Effector CD8-positive, alpha-beta T cell (primary cell): Measurements from ENCODE around the gene HARS1.
"Not testable (repeated sequence)": the region's sequence is repeated elsewhere in the genome, so short reads cannot be mapped to it uniquely, and the experiment has no call there.

Source experiments
- DNase-seq: peaks from one replicate; lab custom pipeline; 2025; lab: John Stamatoyannopoulos, UW
- total RNA-seq, 4 experiments: gene quantifications; one replicate each; lab custom pipeline; 2026; lab: John Stamatoyannopoulos, UW

HARS1 gene, protein sequence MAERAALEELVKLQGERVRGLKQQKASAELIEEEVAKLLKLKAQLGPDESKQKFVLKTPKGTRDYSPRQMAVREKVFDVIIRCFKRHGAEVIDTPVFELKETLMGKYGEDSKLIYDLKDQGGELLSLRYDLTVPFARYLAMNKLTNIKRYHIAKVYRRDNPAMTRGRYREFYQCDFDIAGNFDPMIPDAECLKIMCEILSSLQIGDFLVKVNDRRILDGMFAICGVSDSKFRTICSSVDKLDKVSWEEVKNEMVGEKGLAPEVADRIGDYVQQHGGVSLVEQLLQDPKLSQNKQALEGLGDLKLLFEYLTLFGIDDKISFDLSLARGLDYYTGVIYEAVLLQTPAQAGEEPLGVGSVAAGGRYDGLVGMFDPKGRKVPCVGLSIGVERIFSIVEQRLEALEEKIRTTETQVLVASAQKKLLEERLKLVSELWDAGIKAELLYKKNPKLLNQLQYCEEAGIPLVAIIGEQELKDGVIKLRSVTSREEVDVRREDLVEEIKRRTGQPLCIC
- total RNA-seq, result 122 to 143 (median 132) reads per million in 4 experiments

DNA sequence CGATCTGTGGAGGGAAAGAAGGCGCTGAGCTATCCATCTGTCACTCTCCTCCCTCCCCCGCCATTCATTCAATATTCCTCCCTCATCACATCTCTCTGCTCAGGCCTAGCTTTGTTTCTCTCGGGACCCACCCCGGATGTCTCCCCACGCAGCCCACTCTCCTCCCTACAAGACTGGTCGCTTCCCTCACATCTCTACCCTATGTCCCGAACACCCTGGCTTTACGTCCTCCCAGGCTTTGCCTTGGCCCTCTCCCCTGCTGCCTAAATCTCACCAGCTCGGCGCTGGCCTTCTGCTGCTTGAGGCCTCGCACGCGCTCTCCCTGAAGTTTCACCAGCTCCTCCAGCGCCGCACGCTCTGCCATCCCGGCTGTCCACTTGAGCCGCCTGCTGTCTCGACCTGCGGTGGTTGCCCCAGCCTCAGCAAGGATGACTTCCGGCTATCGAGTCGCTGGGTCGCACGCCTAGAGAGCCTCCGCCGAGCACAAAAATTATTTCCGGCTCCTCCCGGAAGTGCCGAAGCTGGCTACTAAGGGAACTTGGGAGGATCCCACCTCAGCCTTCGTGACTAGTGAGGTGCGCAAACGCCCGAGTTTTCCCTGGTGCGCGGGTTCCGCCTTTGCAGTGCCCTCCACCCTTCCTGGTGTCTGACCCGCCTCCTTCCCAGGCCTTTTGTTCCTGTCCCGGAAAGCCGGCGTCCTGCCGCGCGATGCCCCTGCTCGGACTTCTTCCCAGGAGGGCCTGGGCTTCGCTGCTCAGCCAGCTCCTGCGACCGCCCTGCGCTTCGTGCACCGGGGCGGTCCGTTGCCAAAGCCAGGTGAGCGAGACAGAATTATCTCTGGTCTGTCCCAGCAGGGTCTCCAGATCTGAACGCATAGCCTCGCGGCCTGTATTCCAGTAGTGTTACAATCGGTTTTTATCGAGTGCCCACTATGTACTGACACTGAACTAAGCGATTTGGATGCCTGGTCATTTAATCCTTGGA lies at the start of gene HARS1, which contains the start of gene HARS2:
HARS1 (minus strand) TSS at position 430 of the 984 bp plus-strand sequence; CDS start at position 364, 66 bp downstream.
HARS2 (plus strand) TSS at position 515 of the 984 bp plus-strand sequence; CDS start at position 709, 194 bp downstream.
- DNase-seq, result peak; percentile 72

DNA sequence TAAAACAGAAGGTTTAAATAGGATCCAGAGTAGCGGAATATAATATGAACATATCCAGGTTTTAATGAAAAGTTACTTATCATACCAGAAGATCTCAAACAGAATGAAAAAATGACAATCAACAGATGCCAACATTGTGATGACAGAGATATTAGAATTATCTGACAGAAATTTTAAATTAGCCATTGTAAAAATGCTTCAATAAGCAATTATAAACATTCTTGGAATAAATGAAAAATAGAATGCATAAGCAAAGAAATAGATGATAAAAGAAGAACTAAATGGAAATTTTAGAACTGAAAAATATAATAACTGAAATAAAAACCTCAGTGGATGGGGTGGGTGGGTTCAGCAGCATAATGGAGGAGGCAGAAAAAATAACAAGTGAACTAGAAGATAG lies 46.3 kb upstream of the HARS1 start:
- no peak for DNase-seq

DNA sequence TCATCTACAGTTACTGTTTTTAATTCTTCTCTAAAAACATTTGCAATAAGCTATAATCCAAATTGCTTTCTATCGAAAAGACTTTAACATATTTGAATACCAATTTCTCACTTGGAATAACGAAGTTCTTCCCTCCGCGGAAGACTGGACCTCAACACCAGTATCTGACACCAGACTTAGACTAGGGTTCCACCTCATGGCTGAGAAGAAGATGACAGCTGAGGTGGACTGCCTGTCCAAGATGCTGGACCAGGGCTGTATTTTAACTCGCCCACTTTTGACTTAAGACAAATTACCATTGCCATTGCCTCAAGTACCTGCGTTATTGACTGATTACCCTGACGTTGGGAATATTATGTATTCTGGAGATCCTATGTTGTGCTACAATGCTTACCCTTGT lies 43.2 kb upstream of the HARS1 start:
- DNase-seq, result no peak

DNA sequence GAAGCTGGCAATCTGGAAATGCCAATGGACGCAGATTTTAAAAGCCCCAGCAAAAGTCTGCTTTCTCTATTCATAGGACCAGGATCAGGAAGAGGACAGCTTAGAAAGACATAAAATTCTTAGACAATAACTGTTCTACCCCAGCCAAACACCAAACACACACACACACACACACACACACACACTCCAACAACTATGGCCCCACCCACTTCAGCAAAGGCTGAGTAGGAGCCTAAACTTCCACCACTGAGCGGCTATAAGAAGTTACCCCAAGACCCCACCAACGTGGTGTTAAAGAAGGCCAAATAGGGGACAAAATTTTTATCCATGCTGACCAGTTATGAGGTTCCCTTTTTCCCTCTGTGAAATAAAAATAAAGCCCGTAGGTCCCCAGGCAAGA lies 41.9 kb upstream of the HARS1 start:
- no peak for DNase-seq

DNA sequence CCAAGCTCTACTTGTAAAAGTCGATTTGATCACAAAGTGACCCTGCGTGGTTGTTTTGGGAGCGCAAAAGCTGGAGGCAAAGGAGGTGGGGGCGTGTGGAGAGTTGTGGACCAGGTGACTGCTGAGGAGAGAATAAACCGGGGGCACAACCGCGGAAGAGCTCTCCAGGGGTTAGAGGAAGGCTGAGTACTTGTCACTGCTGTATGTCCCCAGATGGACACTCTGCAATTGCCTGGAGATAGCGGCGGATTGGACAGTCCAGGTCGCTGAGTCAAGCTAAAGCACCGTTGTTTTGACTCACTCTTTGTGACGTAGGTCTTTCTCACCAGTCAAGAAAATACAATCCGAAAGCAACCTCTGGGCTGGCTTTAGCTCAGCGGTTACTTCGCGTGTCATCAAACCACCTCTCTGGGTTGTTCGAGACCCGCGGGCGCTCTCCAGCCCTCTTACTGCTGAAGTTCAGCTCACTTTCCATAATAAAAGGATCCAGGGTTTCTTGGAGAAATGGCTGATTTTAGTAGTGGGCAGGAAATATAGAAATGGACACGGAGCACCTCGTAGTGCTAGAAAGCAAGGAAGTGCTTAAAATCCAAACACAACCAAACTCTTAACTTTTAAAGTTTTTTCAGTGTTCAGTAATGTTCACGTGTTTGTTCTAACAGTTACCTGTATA lies 34.8 kb upstream of the HARS1 start:
- peak; percentile 11 for DNase-seq

DNA sequence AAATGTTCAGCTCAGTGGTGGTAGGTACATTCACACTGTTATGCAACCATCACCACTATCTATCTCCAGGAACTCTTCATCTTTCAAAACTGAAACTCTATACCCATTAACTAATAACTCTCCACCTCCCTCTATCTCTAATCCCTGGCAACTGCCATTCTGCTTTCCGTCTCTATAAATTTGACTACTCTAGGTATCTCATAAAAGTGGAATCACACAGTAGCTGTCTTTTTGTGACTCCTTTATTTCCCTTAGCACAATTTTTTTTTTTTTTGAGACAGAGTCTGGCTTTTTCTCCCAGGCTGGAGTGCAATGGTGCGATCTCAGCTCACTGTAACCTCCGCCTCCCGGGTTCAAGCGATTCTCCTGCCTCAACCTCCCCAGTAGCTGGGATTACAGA lies 30.2 kb upstream of the HARS1 start:
- not testable (repeated sequence) for DNase-seq

DNA sequence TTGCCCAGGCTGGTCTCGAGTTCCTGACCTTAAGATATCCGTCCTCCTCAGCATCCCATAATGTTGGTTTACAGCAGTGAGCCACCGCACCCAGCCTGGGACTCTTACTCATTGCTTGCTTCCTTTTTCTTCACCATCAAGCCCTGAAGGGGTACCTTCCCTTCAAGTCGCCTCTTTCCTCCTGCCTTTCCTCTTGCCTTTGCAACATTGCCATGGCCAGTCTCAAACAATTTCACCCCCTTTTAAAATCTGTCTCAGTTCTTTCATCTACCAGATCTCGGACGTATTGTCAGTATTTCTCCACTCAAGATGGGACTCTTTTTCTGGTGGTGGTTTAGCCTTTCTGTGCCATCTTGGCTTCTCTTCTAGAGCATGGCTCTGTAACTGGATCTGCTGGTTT lies 29.6 kb upstream of the HARS1 start:
- DNase-seq, result not testable (repeated sequence)

DNA sequence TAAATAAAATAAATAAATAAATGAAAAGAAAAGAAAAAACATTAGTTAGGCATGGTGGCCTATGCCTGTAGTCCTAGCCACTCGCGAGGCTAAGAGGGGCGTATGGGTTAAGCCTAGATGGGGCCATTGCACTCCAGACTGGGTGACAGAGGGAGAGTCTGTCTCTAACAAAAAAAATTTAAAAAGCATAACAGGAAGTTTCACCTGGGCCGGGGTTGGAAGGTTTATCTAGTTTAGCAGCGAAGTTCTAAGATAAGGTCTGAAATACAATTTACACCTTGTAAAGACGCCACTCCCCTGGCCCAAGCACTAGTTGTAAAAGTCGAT lies 27.1 kb upstream of the HARS1 start:
- DNase-seq, result no peak

DNA sequence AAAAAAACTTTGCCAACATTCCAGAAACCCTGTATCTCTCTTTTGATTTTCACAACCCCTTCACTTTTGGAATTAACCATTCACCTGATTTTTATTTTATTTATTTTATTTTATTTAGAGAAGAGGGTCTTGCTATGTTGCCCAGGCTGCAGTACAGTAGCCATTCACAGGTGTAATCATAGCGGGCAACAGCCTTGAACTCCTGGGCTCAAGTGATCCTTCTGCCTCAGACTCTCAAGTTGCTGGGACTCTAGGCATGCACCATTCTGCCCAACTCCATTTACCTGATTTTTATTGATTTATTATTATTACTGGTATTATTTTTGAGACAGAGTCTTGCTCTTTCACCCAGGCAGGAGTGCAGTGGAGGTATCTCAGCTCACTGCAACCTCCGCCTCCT lies 25.1 kb upstream of the HARS1 start:
- DNase-seq, result not testable (repeated sequence)

DNA sequence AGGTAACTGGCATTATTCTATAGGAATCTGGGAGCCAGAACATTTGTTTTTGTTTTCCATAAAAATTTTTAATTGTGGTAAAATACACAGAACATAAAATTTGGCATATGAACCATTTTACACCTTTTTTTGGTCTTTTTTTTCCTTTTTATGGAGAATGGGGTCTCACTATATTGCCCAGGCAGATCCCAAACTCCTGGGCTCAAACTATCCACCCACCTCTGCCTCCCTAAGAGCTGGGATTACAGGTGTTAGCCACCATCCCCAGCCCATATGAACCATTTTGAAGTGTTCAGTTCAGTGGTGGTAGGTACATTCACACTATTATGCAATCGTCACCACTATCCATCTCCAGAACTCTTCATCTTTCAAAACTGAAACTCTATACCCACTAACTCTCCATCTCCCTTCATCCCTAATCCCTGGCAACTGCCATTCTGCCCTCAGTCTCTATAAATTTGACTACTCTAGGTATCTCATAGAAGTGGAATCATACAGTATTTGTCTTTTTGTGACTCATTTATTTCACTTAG lies 22.5 kb upstream of the HARS1 start:
- DNase-seq, result no peak

DNA sequence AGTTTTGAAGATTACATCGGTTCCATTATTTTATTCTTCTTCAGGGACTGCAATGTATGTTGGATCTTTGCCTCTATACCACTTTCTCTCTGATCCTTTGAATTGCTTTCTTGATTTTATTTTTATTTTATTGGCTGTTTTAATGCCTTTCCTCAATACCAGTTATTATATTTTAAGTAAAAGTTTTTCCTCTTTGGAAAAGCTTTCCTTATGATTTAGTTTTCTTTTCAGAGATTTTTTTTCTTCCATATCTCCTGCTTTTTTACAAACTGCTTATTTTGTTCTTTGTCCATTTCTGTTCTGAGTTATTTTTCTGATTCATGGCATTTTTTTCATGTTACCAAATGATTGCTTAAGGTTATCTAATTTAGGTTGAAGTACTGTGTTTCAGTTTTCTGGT lies 20.6 kb upstream of the HARS1 start:
- no peak for DNase-seq

DNA sequence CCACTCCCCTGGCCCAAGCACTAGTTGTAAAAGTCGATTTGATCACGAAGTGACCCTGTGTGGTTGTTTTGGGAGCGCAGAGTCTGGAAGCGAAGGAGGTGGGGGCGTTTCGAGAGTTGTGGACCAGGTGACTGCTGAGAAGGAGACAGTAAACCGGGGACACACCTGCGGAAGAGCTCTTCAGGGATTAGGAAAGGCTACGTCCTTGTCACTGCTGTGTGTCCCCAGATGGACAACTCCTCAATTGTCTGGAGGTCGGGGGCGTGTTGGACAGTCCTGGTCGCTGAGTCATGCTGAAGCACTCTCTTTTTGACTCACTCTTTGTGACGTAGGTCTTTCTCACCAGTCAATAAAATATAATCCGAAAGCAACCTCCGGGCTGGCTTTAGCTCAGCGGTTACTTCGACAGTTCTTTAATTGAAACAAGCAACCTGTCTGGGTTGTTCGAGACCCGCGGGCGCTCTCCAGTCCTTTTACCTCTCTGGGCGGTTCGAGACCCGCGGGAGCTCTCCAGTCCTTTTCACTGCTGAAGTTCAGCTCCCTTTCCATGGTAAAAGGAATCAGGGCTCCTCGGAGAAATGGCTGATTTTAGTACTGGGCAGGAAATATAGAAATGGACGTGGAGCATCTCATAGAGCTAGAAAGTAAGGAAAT lies 19.9 kb upstream of the HARS1 start:
- DNase-seq, result peak; percentile 66

DNA sequence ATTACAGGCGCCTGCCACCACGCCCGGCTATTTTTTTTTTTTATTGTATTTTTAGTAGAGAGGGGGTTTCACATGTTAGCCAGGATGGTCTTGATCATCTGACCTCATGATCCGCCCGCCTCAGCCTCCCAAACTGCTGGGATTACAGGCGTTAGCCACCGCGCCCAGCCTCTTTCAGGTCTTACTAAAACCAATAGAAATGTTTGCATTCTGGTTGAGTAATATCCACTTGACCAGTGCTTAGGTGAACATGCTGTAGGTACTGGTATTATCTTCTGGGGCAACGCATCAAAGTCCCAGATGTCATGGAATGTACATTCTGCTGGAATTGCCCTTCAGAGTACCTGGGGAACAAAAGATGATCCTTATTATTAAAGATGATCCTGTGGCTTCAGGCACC lies 17.6 kb upstream of the HARS1 start:
- DNase-seq, result not testable (repeated sequence)

DNA sequence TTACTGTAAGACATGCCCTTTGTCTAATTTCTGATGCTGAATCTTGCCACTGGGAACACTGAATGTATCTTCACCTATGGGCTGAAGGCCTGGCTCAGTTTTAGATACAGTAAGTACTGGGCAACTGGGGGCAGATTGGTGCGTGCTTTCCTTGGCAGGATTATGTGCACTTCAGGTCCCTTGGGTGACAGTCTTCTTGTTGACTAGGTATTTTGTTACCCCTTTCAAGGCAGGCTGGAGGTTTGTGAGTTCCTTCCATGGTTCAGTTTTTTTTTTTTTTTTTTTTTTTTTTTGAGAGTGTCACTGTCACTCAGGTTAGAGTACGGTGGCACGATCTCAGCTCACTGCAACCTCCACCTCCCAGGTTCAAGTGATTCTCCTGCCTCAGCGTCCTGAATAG lies 16.6 kb upstream of the HARS1 start:
- no peak for DNase-seq

DNA sequence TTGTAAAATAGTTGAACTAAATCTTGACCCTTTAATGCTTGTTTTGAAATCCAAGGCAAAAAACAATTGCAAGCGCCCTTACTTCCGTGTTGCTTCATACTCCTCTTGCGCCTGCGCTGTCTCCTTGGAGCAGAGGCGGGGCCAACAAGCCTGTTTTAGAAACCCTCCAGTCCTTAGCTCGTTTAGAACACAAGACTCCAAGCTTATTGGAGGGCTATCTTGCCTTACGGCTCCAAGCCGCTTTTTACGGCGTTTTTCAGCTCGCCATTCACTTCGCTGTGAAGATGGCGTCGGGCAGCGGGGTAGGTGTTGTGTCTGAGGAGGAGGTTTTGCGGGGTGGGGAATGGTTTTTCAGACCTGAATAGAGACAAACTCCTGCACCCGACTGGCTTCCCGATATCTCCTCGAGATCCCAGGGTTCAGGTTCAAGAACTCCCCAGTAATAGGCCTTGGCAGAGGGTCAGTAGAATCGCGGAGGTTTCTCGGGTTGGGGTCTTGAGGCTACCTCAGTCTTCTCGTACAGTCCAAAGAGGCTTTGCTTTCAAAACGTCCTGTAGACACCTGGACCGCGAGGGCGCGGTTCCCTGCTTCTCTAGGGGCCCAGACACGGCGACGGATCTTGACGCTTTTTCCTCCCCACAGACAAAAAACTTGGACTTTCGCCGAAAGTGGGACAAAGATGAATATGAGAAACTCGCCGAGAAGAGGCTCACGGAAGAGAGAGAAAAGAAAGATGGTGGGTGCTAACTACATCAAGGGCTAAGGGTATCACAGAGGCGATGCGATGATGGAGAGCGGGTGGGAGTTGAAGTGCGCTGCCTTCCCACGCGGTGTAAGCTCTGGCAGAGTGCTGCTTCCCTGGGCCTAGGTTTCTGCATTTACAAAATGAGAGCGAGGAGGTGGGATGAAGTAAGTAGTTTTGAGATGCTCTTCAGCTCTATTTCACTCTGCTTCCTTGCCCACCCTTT lies 9.3 kb upstream of the HARS1 start, which contains the start of gene ZMAT2:
ZMAT2 (plus strand) TSS at position 271 of the 968 bp plus-strand sequence; CDS start at position 285, 14 bp downstream.
- DNase-seq, result peak; percentile 92

DNA sequence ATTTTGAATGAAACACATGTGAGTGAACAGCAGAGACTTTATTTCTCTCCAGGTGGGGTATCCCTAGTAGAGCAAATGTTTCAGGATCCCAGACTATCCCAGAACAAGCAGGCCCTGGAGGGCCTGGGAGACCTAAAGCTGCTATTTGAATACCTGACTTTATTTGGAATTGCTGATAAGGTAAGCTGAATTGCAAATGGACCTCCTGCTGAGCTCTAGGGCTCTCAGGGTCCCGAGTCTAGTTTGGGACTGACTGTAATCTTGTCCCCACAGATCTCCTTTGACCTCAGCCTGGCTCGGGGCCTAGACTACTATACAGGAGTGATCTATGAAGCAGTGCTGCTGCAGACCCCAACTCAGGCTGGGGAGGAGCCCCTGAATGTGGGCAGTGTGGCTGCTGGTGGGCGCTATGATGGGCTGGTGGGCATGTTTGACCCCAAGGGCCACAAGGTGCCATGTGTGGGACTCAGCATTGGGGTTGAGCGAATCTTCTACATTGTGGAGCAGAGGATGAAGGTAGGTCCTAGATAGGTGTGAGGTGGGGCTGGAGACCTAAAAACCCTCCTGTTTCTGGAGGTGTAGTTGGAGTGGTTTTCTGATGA lies 5.8 kb upstream of the HARS1 start:
- DNase-seq, result no peak

DNA sequence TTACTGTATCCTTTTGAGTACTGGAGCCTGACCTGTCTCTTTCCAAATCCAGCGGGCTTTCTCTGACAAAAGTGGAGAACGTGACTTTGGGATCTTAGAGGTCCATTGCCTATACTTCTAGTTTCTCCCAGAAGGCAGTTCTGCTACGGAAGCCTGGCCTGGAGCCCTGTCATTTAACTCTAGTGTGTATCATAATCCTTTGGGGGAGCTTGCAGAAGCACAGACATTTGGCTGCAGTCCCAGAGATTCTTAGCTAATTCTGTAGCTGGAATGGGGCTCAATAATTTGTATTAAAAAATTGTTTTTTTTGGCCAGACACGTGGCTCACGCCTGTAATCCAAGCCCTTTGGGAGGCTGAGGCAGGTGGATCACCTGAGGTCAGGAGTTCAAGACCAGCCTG lies 3.1 kb upstream of the HARS1 start:
- DNase-seq, result no peak

DNA sequence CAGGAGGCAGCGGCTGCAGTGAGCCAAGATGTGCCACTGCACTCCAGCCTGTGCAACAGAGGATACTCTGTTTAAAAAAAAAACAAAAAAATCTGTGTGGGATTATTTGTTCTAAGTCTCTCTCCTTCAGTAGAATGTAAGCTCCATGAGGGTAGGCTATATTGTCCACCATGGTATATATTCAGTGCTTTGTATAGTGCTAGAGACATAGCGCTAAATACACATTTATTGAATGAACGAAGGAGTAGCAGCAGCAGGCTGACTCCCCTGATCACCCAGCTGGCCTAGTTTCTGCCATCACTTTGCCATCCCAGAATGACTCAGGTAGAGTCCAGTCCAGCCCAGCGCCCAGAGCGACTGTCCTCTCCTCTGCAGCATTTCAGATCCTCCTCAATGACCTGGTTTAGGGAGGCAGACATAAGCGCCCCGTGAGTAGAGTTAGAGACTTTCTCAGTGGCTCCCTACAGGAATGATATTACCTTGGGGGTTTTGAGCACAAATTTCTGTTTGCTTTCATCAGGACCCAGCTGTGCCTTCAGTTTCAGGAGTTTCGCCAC lies 716 bp downstream of the HARS1 start:
- DNase-seq, result no peak

DNA sequence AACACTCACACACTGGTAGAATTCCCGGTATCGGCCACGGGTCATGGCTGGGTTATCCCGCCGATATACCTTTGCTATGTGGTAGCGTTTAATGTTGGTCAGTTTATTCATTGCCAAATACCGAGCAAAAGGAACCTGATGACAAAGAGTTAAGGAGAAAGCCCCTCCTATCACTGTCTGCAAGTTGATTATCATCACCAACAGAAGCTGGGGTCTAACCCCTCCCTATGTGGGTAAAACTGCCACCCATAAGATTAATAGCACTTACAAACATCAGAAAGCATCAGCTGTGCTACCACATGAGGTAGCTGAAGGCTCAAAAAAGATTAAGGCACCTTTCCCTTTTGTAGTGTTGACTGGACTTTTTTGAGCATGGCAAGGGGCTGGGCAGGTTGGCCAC lies 12.2 kb downstream of the HARS1 start:
- no peak for DNase-seq
